Left cardiac atrium (tissue), 4 donors: ENCODE results near the gene GAS2. TPM values are rescaled to one million over a fixed set of nuclear protein-coding genes. Genes with fewer than 3 reads are reported as not detected.

Experiments
- ATAC-seq, 2 donors: fragments of 200-7000 bp; cut with Tn5 transposase; one replicate each; pipeline ENCODE4 v1.9.1; 2020; ENCODE audit warnings: mild to moderate bottlenecking in 2 of 2, moderate library complexity in 2 of 2
- DNase-seq: peaks from one replicate; pipeline ENCODE4 v3.0.0-alpha.2; 2020
- intact Hi-C, 2 donors: fragments of 100-400 bp; cut with DNase I; formaldehyde crosslinking; loops; one replicate each; pipeline versions ENCODE4 v1.14.1 to v1.15.1; 2022 to 2023
- total RNA-seq, 2 donors: library from RNA; stranded (reverse); fragmentation: NEBNext Ultra II Directional; extraction: Animal tissue kit (Norgen Biotek cat#: 25700); gene quantifications; one replicate each; pipeline ENCODE4 v1.2.1, GENCODE V29; 2021
- donor health status: DM: no; HTN: yes; CAD: no.
- donor health status: DM: no; HTN: yes; CAD: no; lungs with severe emphysema.
- donor health status: DM: yes; HTN: yes; CAD: no.
- donor health status: Dilated cardiomyopathy.

The GAS2 gene
- total RNA-seq, 2 donors from 2014 or later: 7.3 to 8.9 TPM

- no peak for DNase-seq
Observed at GRCh38 chr11:22711880-22712279, 45.5 kb downstream of the GAS2 start.

GRCh38 chr11:22713336-22713735 is 46.9 kb downstream of the GAS2 start:
- ATAC-seq (no peak), DNase-seq (no peak)
- intact Hi-C loops: no loop called here

More at GRCh38 chr11:22711880-22712279, 45.5 kb downstream of the GAS2 start:
- no peak for ATAC-seq
- intact Hi-C loops: no loop called here

- no peak for DNase-seq
- no peak for ATAC-seq
- intact Hi-C loops: no loop called here
Observed at GRCh38 chr11:22715971-22716370, 49.6 kb downstream of the GAS2 start.

GRCh38 chr11:22720457-22720856 is 54.0 kb downstream of the GAS2 start:
- intact Hi-C loops: no loop called here
- ATAC-seq (no peak), DNase-seq (no peak)

- ATAC-seq: no peak
- intact Hi-C loops: no loop called here
Observed at GRCh38 chr11:22723274-22723673, 56.9 kb downstream of the GAS2 start.

GRCh38 chr11:22725079-22725478 is 58.7 kb downstream of the GAS2 start:
- intact Hi-C loops: no loop called here
- DNase-seq (no peak), ATAC-seq (peak; percentile 62 to 78)

More at GRCh38 chr11:22723274-22723673, 56.9 kb downstream of the GAS2 start:
- DNase-seq: no peak

- ATAC-seq (no peak), DNase-seq (no peak)
- intact Hi-C loops: no loop called here
Observed at GRCh38 chr11:22728600-22729389, 62.4 kb downstream of the GAS2 start.

- DNase-seq (no peak), ATAC-seq (no peak)
- intact Hi-C loops: no loop called here
Observed at GRCh38 chr11:22730319-22730718, 63.9 kb downstream of the GAS2 start.

GRCh38 chr11:22732588-22732987 is 66.2 kb downstream of the GAS2 start:
- ATAC-seq: no peak
- intact Hi-C loops: no loop called here
- no peak for DNase-seq

- intact Hi-C loops: no loop called here
- ATAC-seq (no peak), DNase-seq (no peak)
Observed at GRCh38 chr11:22733475-22734248, 67.3 kb downstream of the GAS2 start.

GRCh38 chr11:22734628-22735345 is 68.4 kb downstream of the GAS2 start:
- intact Hi-C loops: no loop called here
- DNase-seq (no peak), ATAC-seq (no peak)

- DNase-seq: no peak
- ATAC-seq: no peak
- intact Hi-C loops: no loop called here
Observed at GRCh38 chr11:22742157-22742613, 75.8 kb downstream of the GAS2 start.

- no peak for DNase-seq
- intact Hi-C loops: no loop called here
- ATAC-seq: no peak
Observed at GRCh38 chr11:22749536-22749935, 83.1 kb downstream of the GAS2 start.

GRCh38 chr11:22752908-22753310 is 86.5 kb downstream of the GAS2 start:
- DNase-seq: no peak
- intact Hi-C loops: no loop called here
- no peak for ATAC-seq

- intact Hi-C loops: no loop called here
- ATAC-seq: no peak
- no peak for DNase-seq
Observed at GRCh38 chr11:22753416-22753815, 87.0 kb downstream of the GAS2 start.

- intact Hi-C loops: no loop called here
- no peak for DNase-seq
- no peak for ATAC-seq
Observed at GRCh38 chr11:22761066-22761465, 94.7 kb downstream of the GAS2 start.

- intact Hi-C loops: no loop called here
- DNase-seq: no peak
- ATAC-seq: no peak
Observed at GRCh38 chr11:22763166-22763565, 96.8 kb downstream of the GAS2 start.

GRCh38 chr11:22764735-22765134 is 98.3 kb downstream of the GAS2 start:
- ATAC-seq (no peak), DNase-seq (no peak)
- intact Hi-C loops: no loop called here

- intact Hi-C loops: no loop called here
- DNase-seq (no peak), ATAC-seq (no peak)
Observed at GRCh38 chr11:22768281-22768680, 101.9 kb downstream of the GAS2 start.

GRCh38 chr11:22769081-22769480 is 102.7 kb downstream of the GAS2 start:
- ATAC-seq (no peak), DNase-seq (no peak)
- intact Hi-C loops: no loop called here
